GM23338 (cell line): ENCODE results near the gene APOL5. TPM values are rescaled to one million over a fixed set of nuclear protein-coding genes. Genes with fewer than 3 reads are reported as not detected.

Experiments
- ATAC-seq: fragments of 200-7000 bp; cut with Tn5 transposase; 3 replicates; pipeline ENCODE4 v1.9.1; 2020
- DNase-seq: peaks from one replicate; pipeline ENCODE4 v3.0.0-alpha.2; 2015; ENCODE audit warnings: low spot score
- H2AFZ ChIP-seq: fragments of 200-600 bp; sonication (generic); 2 replicates; pipeline ENCODE4 v1.8.0; 2016; ENCODE audit warnings: antibody characterized with exemption, mild to moderate bottlenecking, moderate library complexity
- H3F3A ChIP-seq: fragments of 200-600 bp; sonication (generic); replicated peaks from 2 replicates; pipeline ENCODE4 v1.8.0; 2017; ENCODE audit warnings: antibody characterized with exemption, mixed run types, low read depth
- H3K27ac ChIP-seq: fragments of 200-600 bp; sonication (generic); 2 replicates; pipeline ENCODE4 v1.6.1; 2016; ENCODE audit warnings: low read depth
- H3K27me3 ChIP-seq: fragments of 200-600 bp; sonication (generic); 2 replicates; pipeline ENCODE4 v1.8.0; 2016; ENCODE audit warnings: mild to moderate bottlenecking, mixed run types, moderate library complexity; ENCODE audit not compliant: insufficient read depth
- H3K36me3 ChIP-seq: fragments of 200-600 bp; sonication (generic); 2 replicates; pipeline ENCODE4 v1.8.0; 2016; ENCODE audit warnings: mild to moderate bottlenecking; ENCODE audit not compliant: insufficient read depth
- H3K4me1 ChIP-seq: fragments of 200-600 bp; sonication (generic); 2 replicates; pipeline ENCODE4 v1.8.0; 2016; ENCODE audit warnings: mild to moderate bottlenecking, moderate library complexity; ENCODE audit not compliant: insufficient read depth
- H3K4me2 ChIP-seq: fragments of 200-600 bp; sonication (generic); 2 replicates; pipeline ENCODE4 v1.7.1; 2017; ENCODE audit warnings: mixed run types
- H3K4me3 ChIP-seq: fragments of 200-600 bp; sonication (generic); 2 replicates; pipeline ENCODE4 v1.6.1; 2016; ENCODE audit warnings: mixed run types
- H3K79me2 ChIP-seq: fragments of 200-600 bp; sonication (generic); replicated peaks from 2 replicates; pipeline ENCODE4 v1.8.0; 2017; ENCODE audit warnings: mild to moderate bottlenecking; ENCODE audit not compliant: insufficient read depth
- H3K9me2 ChIP-seq: fragments of 200-600 bp; sonication (generic); 2 replicates; pipeline ENCODE4 v1.8.0; 2017; ENCODE audit not compliant: insufficient read depth
- H4K20me1 ChIP-seq: fragments of 200-600 bp; sonication (generic); replicated peaks from 2 replicates; pipeline ENCODE4 v1.8.0; 2017; ENCODE audit warnings: mild to moderate bottlenecking; ENCODE audit not compliant: insufficient read depth
- H3K27ac Mint-ChIP-seq: 2 replicates; pipeline ENCODE4 v1.8.0; 2020; ENCODE audit warnings: inconsistent platforms, mild to moderate bottlenecking, moderate library complexity, mixed read lengths
- H3K27me3 Mint-ChIP-seq: 3 replicates; pipeline ENCODE4 v1.8.0; 2022; ENCODE audit warnings: low read depth, mild to moderate bottlenecking, moderate library complexity, mixed read lengths, inconsistent platforms; ENCODE audit not compliant: insufficient read depth, poor library complexity
- H3K36me3 Mint-ChIP-seq: 3 replicates; pipeline ENCODE4 v1.8.0; 2021; ENCODE audit warnings: low read depth, mild to moderate bottlenecking, inconsistent platforms, moderate library complexity, mixed read lengths
- H3K4me1 Mint-ChIP-seq: 3 replicates; pipeline ENCODE4 v1.8.0; 2020; ENCODE audit warnings: mild to moderate bottlenecking, inconsistent platforms, mixed read lengths
- H3K4me3 Mint-ChIP-seq: 3 replicates; pipeline ENCODE4 v1.8.0; 2021; ENCODE audit warnings: moderate library complexity, mild to moderate bottlenecking, inconsistent platforms, mixed read lengths
- H3K9me3 Mint-ChIP-seq: 3 replicates; pipeline ENCODE4 v1.8.0; 2020; ENCODE audit warnings: moderate library complexity, mild to moderate bottlenecking, inconsistent platforms, mixed read lengths
- CREB1 ChIP-seq: fragments of 250-450 bp; sonication (Bioruptor Pico); IDR thresholded peaks from 2 replicates; pipeline ENCODE4 v1.5.0; 2020; ENCODE audit warnings: low read depth, mild to moderate bottlenecking, moderate library complexity
- CTCF ChIP-seq, 2 experiments: fragments of 200-600 bp in 1 of 2; sonication (generic) in 1 of 2; conservative IDR thresholded peaks; 2 replicates each; pipeline versions ENCODE4 v1.5.1 to v1.6.1; 2016 to 2017; ENCODE audit warnings: antibody characterized with exemption in 2 of 2, low read depth in 2 of 2, mild to moderate bottlenecking in 2 of 2, moderate library complexity in 1 of 2
- ETS1 ChIP-seq: IDR thresholded peaks from 2 replicates; pipeline ENCODE4 v1.6.1; 2016; ENCODE audit warnings: antibody characterized with exemption
- EZH2 ChIP-seq: fragments of 200-600 bp; sonication (generic); IDR thresholded peaks from one replicate; pipeline ENCODE4 v1.8.0; 2017; ENCODE audit warnings: antibody characterized with exemption, mild to moderate bottlenecking, low read depth; ENCODE audit not compliant: unreplicated experiment
- EZH2phosphoT487 ChIP-seq: fragments of 200-600 bp; sonication (generic); IDR thresholded peaks from one replicate; pipeline ENCODE4 v1.8.1; 2018; ENCODE audit warnings: antibody characterized with exemption; ENCODE audit not compliant: unreplicated experiment
- NANOG ChIP-seq: IDR thresholded peaks from 2 replicates; pipeline ENCODE4 v1.6.1; 2016; ENCODE audit warnings: antibody characterized with exemption, borderline replicate concordance
- POLR2AphosphoS5 ChIP-seq: IDR thresholded peaks from 2 replicates; pipeline ENCODE4 v1.6.1; 2016; ENCODE audit warnings: antibody characterized with exemption, low read depth
- REST ChIP-seq: IDR thresholded peaks from one replicate; pipeline ENCODE4 v1.6.1; 2018; ENCODE audit warnings: antibody characterized with exemption; ENCODE audit not compliant: unreplicated experiment
- STAT1 ChIP-seq: IDR thresholded peaks from one replicate; pipeline ENCODE4 v1.6.1; 2016; ENCODE audit warnings: antibody characterized with exemption; ENCODE audit not compliant: unreplicated experiment
- ZNF331 ChIP-seq: fragments of 250-450 bp; sonication (Bioruptor Pico); IDR thresholded peaks from 2 replicates; pipeline ENCODE4 v1.5.0; 2020; ENCODE audit warnings: low read depth, mild to moderate bottlenecking, moderate library complexity
- ZNF462 ChIP-seq: fragments of 250-450 bp; sonication (Bioruptor Pico); IDR thresholded peaks from 2 replicates; pipeline ENCODE4 v1.5.0; 2020; ENCODE audit warnings: mild to moderate bottlenecking, moderate library complexity
- polyA plus RNA-seq: library from polyadenylated mRNA; unstranded; fragments of >200 nt; fragmentation: Nextera tagmentation; extraction: Ambion mirVana; gene quantifications from 2 replicates; pipeline ENCODE4 v1.2.1, GENCODE V29; 2016
- total RNA-seq: library from RNA; depleted of rRNA; stranded (reverse); fragments of >200 nt; shearing (Covaris generic); gene quantifications from 2 replicates; pipeline ENCODE4 v1.2.3, GENCODE V29; 2014

APOL5 gene
- total and polyA plus RNA-seq, 2 experiments from 2014 or later, result not detected

DNA sequence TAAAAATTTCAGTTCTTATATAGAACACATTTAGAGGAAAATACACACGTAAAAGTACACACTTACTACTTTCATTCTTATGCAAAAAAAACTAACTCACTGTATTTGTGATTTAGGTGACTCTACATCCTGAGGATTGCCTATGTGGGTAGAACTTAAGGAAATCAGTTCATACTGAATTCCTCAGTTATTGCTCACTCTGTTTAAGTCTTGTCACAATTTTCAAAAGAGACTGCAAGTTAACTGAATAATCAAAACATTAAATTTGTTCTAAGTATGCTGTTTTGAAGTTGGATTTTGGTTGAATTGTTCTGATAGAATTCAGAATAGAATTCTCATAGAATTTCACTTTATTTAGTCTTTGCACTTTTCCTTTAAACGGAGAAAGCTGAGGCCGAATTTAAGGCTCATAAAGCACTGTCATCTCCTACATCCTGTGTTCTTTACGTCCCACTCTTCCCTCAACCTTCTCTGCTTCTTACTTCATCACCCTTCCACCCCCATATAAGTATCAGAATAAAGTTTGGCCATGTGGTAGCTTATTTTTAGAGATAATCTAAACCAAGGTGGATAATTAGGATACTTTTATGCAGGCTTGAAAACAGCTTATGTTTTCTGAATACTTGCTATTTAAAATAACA lies 59.8 kb downstream of the APOL5 start:
- ATAC-seq, result no peak
- Histone ChIP-seq H2AFZ (no peak overlapping the region), H3K4me2 (no peak overlapping the region), H3K79me2 (0 out of 2 replicates have a peak, but pooled peaks cover 14% of the 10 kb centered on the region), H3K4me3 (no peak overlapping the region), H3K9me2 (no peaks in the 10 kb centered on the region), H3K27ac (no peak overlapping the region), H3K27me3 (no peaks in the 10 kb centered on the region), H3K36me3 (peaks cover 9% of the 10 kb centered on the region; the same call in 1 of the 2 replicates), H3K4me1 (peaks cover 5% of the 10 kb centered on the region), H3F3A (no peaks in the 10 kb centered on the region), H4K20me1 (0 out of 2 replicates have a peak, but pooled peaks cover 5% of the 10 kb centered on the region)
- H3K27me3 Mint-ChIP-seq, result no peaks in the 10 kb centered on the region
- TF ChIP-seq REST (no peak), ZNF462 (CRISPR knock-in tag) (no peak), STAT1 (no peak), CTCF (conservative IDR thresholded peaks at IDR 0.05; ENCODE audit: low read depth in 2 of 2) (no peak), EZH2 (no peak), NANOG (no peak), EZH2phosphoT487 (no peak), ETS1 (no peak), POLR2AphosphoS5 (no peak), CREB1 (CRISPR knock-in tag) (no peak), ZNF331 (CRISPR knock-in tag) (no peak)
- peaks cover 9% of the 10 kb centered on the region; the same call in 2 of the 3 replicates for H3K36me3 Mint-ChIP-seq
- H3K4me1 Mint-ChIP-seq, result peaks cover 18% of the 10 kb centered on the region
- DNase-seq, result no peak
- H3K9me3 Mint-ChIP-seq, result no peaks in the 10 kb centered on the region
- no peak overlapping the region for H3K4me3 Mint-ChIP-seq
- peak overlapping the region; percentile 38 for H3K27ac Mint-ChIP-seq
